ENCODE measurements around the gene B4GALT4. TPM values are rescaled to one million over a fixed set of nuclear protein-coding genes. Genes with fewer than 3 reads are reported as not detected.

B4GALT4 gene, protein sequence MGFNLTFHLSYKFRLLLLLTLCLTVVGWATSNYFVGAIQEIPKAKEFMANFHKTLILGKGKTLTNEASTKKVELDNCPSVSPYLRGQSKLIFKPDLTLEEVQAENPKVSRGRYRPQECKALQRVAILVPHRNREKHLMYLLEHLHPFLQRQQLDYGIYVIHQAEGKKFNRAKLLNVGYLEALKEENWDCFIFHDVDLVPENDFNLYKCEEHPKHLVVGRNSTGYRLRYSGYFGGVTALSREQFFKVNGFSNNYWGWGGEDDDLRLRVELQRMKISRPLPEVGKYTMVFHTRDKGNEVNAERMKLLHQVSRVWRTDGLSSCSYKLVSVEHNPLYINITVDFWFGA
- 34.3 and 51.7 TPM in 2 replicates for total RNA-seq

DNA sequence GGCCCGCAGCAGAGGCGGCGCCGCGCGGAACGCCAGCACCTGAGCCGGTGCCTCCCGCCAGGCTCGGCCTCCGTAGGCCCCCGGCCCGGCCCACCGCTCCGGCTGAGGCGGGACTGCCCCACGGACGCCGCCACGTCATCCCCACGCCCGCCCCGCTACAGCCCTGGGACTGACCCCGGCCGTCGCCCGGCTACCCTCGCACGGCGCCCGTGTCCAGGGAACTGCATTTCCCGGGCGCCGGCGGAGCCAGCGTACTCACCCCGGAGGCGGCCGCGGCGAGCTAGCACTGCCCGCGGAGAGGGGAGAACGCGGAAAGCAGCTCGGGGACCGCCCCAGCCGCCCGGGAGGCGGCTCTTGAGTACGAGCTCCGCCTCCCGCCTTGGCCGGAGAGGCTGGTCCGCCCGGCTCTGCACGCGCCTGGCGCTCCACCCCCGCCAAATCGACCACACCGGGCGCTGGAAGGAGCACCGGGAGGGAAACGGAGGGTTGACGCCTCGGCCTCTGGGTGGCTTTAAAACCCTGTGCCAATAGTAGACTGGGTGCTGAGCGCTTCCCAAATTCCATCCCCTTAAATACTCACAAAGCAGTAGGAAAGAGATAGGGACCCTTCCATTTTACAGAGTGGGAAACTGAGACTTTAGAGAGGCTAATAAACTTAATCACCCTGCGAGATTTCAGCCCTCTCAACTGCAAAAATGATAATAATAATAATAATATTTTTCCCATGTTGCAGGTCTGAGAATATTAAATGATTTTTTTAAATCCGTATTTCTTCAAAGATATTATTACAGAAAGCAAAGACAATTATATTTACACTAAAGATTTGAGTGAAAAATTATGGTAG lies at the start of gene B4GALT4:
B4GALT4 (minus strand) TSS at position 288 of the 844 bp plus-strand sequence. CDS start 10,779 bp downstream, outside the sequence.

DNA sequence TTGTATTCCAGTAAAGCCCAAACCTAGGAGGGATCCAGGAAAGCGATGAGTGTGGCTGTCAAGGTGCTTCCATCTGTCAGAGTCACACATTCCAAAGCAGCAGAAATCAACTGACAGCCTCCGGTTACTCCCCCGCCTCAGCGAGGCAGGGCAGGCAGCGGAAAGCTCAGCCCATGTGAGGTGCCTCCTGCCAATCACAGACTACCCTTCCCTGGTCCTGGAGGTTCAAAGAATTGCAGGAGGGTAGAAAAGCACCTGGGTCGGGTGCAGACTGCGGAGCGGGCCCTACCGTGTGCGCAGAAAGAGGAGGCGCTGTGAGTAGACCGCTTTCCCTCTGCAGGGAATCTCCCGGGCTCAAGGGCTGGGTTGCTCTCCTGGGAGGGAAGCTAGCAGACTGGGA lies 67.4 kb downstream of the B4GALT4 start, which contains the start of gene UPK1B:
UPK1B (plus strand) TSS at position 274 of the 400 bp plus-strand sequence. CDS start 13,144 bp downstream, outside the sequence.

Other genes with a start within 250 kb of the B4GALT4 start
- 0.14 TPM in 1 of 2 replicates, not detected in the other for gene IGSF11, start 206.0 kb downstream of the B4GALT4 start, total RNA-seq
- not detected in 2 replicates for gene TEX55, start 94.7 kb downstream of the B4GALT4 start, total RNA-seq
- 179 and 199 TPM in 2 replicates for gene UPK1B, start 67.3 kb downstream of the B4GALT4 start, total RNA-seq
- 1.1 and 2.3 TPM in 2 replicates for gene ARHGAP31, start 53.5 kb upstream of the B4GALT4 start, total RNA-seq
- gene TMEM39A, start 222.7 kb upstream of the B4GALT4 start, total RNA-seq, result 28.7 and 29.1 TPM in 2 replicates
- gene POGLUT1, start 228.1 kb upstream of the B4GALT4 start, total RNA-seq, result 12.2 and 12.6 TPM in 2 replicates

All from airway epithelial cell (primary cell).